Pancreas (tissue), 10 donors: ENCODE results near the gene DHRS13. TPM values are rescaled to one million over a fixed set of nuclear protein-coding genes. Genes with fewer than 3 reads are reported as not detected.

Source experiments
- ATAC-seq, 4 donors: fragments of 200-7000 bp; cut with Tn5 transposase; one replicate each; pipeline versions ENCODE4 v1.8.0 to v1.9.1; 2020; ENCODE audit warnings: mild to moderate bottlenecking in 4 of 4, moderate library complexity in 4 of 4
- DNase-seq, 6 donors: peaks; one replicate each; pipeline ENCODE4 v3.0.0-alpha.2; 2020
- FAIRE-seq: peaks from 2 replicates; lab custom pipeline; 2012; peaks lifted over from hg19 to GRCh38; lab: Jason Lieb, UNC
- H3K27ac ChIP-seq, 4 donors: fragments of 200-600 bp; sonication (generic); 1 replicate in 3 of 4; 2 replicates in 1 of 4; pipeline versions ENCODE4 v1.5.0 to v1.8.0; 2020
- H3K27me3 ChIP-seq, 4 donors: fragments of 200-600 bp; one replicate each; pipeline ENCODE4 v1.8.0; 2021
- H3K36me3 ChIP-seq, 3 donors: fragments of 200-600 bp; sonication (generic) in 1 of 3; one replicate each; pipeline versions ENCODE4 v1.5.0 to v1.8.0; 2020 to 2021
- H3K4me1 ChIP-seq, 3 donors: fragments of 200-600 bp; one replicate each; pipeline ENCODE4 v1.8.0; 2021
- H3K4me3 ChIP-seq, 4 donors: fragments of 200-600 bp; sonication (generic) in 2 of 4; one replicate each; pipeline versions ENCODE4 v1.5.0 to v1.8.0; 2020 to 2021
- H3K9me3 ChIP-seq, 4 donors: fragments of 200-600 bp; one replicate each; pipeline ENCODE4 v1.8.0; 2021
- CTCF ChIP-seq, 4 donors: fragments of 200-600 bp; sonication (generic) in 3 of 4; IDR thresholded peaks; one replicate each; pipeline versions ENCODE4 v1.5.0 to v1.8.0; 2021; ENCODE audit warnings: antibody characterized with exemption in 4 of 4
- WGBS, 2 donors: extraction: QIAGEN DNeasy Blood & Tissue Kit; methylation state at CpG; one replicate each; pipeline ENCODE4 v1.1.7; 2013; 5-methylcytosine and 5-hydroxymethylcytosine counted together
- intact Hi-C, 3 donors: fragments of 100-400 bp; cut with DNase I; formaldehyde crosslinking; loops; one replicate each; pipeline versions ENCODE4 v1.11.1 to v1.14.2; 2022
- polyA plus RNA-seq, 2 donors: library from polyadenylated mRNA; stranded (reverse); fragments of 200-250 nt; gene quantifications; one replicate each; pipeline ENCODE4 v1.2.3, GENCODE V29; 2013
- total RNA-seq, 6 donors: library from RNA; stranded (reverse); fragmentation: NEBNext Ultra II Directional in 4 of 6; extraction: Animal tissue kit (Norgen Biotek cat#: 25700) in 4 of 6; gene quantifications; one replicate each; pipeline versions ENCODE4 v1.2.1 to v1.2.4, GENCODE V29; 2021 to 2023
- donor health status: healthy with polysubstance abuse.
- donor health status: DM: no; HTN: no; CAD: no; lungs with moderate emphysema.
- donor health status: DM: no; HTN: no; CAD: no.
- donor health status: control.
- donor health status: control.
- donor health status: Bipolar disorder and iron deficiency.
- donor health status: DM: yes; HTN: yes; CAD: no.
- donor health status: DM: no; HTN: no; CAD: no.
- donor health status: DM: no; HTN: no; CAD: no.
- donor health status: DM: yes; HTN: yes; CAD: no.

The DHRS13 gene
- total and polyA plus RNA-seq, 8 donors: 2.6 to 9.8 (median 5.5) TPM

- Histone ChIP-seq H3K27ac (no peak overlapping the region), H3K9me3 (no peaks in the 10 kb centered on the region), H3K36me3 (peaks cover 0 to 37% (median 5%) of the 10 kb centered on the region in 3 donors), H3K4me3 (no peak overlapping the region), H3K27me3 (no peaks in the 10 kb centered on the region), H3K4me1 (no peaks in the 10 kb centered on the region)
- no peak for DNase-seq
- WGBS, 2 donors: 90 to 91% methylated on average over 9 to 10 of the region's 10 CpGs
- intact Hi-C loops: no loop called here
- no peak for TF ChIP-seq CTCF (IDR thresholded peaks at IDR 0.05)
- FAIRE-seq: no peak
- no peak for ATAC-seq
These were observed 16.9 kb downstream of the DHRS13 start for GRCh38 chr17:28885951-28886350.

GRCh38 chr17:28885363-28885762 is 17.5 kb downstream of the DHRS13 start:
- no peak for ATAC-seq
- intact Hi-C loops: no loop called here
- H3K4me1 ChIP-seq: no peaks in the 10 kb centered on the region
- H3K27ac ChIP-seq: no peak overlapping the region
- H3K9me3 ChIP-seq: no peaks in the 10 kb centered on the region
- no peak for FAIRE-seq
- no peak for DNase-seq
- no peaks in the 10 kb centered on the region for H3K27me3 ChIP-seq
- H3K4me3 ChIP-seq: no peak overlapping the region
- 95 to 100% methylated on average over 4 of the region's 4 CpGs for WGBS, 2 donors
- no peak for TF ChIP-seq CTCF (IDR thresholded peaks at IDR 0.05)
- H3K36me3 ChIP-seq: peaks cover 0 to 43% (median 5%) of the 10 kb centered on the region in 3 donors

GRCh38 chr17:28883967-28884702 is 18.7 kb downstream of the DHRS13 start:
- WGBS, 2 donors: 88 to 89% methylated on average over 27 of the region's 27 CpGs
- Histone ChIP-seq H3K27ac (no peak overlapping the region), H3K27me3 (no peaks in the 10 kb centered on the region), H3K4me1 (no peaks in the 10 kb centered on the region), H3K36me3 (peaks cover 0 to 54% (median 5%) of the 10 kb centered on the region in 3 donors), H3K9me3 (no peaks in the 10 kb centered on the region), H3K4me3 (no peak overlapping the region)
- TF ChIP-seq CTCF (IDR thresholded peaks at IDR 0.05): no peak
- DNase-seq (no peak), FAIRE-seq (no peak), ATAC-seq (no peak)
- intact Hi-C loops: no loop called here

GRCh38 chr17:28882154-28882895 is 20.6 kb downstream of the DHRS13 start:
- 91 to 92% methylated on average over 18 of the region's 18 CpGs for WGBS, 2 donors
- DNase-seq (peak in 1 of 6 donors; percentile 39), ATAC-seq (no peak), FAIRE-seq (no peak)
- intact Hi-C loops: no loop called here
- Histone ChIP-seq H3K27me3 (no peaks in the 10 kb centered on the region), H3K27ac (no peak overlapping the region), H3K4me1 (no peaks in the 10 kb centered on the region), H3K9me3 (no peaks in the 10 kb centered on the region), H3K36me3 (peaks cover 0 to 54% (median 5%) of the 10 kb centered on the region in 3 donors), H3K4me3 (no peak overlapping the region)
- TF ChIP-seq CTCF (IDR thresholded peaks at IDR 0.05): no peak
